HUES48 (cell line): ENCODE results near the gene DCAF12.
"Not testable (repeated sequence)": the region's sequence is repeated elsewhere in the genome, so short reads cannot be mapped to it uniquely, and the experiment has no call there.

ENCODE experiments used
- H3K27ac ChIP-seq: one replicate; pipeline ENCODE4 v1.7.0; 2013; ENCODE audit warnings: low read depth, low read length, inconsistent platforms
- H3K27me3 ChIP-seq: 2 replicates; pipeline ENCODE4 v1.6.1; 2013; ENCODE audit warnings: mild to moderate bottlenecking, low read length; ENCODE audit not compliant: control insufficient read depth, insufficient read depth
- H3K36me3 ChIP-seq: 2 replicates; pipeline ENCODE4 v1.6.1; 2013; ENCODE audit warnings: low read length; ENCODE audit not compliant: control insufficient read depth, insufficient read depth
- H3K4me1 ChIP-seq: 2 replicates; pipeline ENCODE4 v1.6.1; 2013; ENCODE audit warnings: mild to moderate bottlenecking, low read length; ENCODE audit not compliant: control insufficient read depth, insufficient read depth
- H3K4me3 ChIP-seq: 2 replicates; pipeline ENCODE4 v1.5.1; 2013; ENCODE audit warnings: mild to moderate bottlenecking, low read depth, low read length
- H3K9ac ChIP-seq: 2 replicates; pipeline ENCODE4 v1.6.1; 2013; ENCODE audit warnings: mild to moderate bottlenecking, low read depth, low read length, moderate library complexity
- H3K9me3 ChIP-seq: 2 replicates; pipeline ENCODE4 v1.6.1; 2013; ENCODE audit warnings: low read length; ENCODE audit not compliant: control insufficient read depth, insufficient read depth

Gene DCAF12

GRCh38 chr9:34065541-34065940, 61.0 kb downstream of the DCAF12 start:
- H3K27ac ChIP-seq, result no peak overlapping the region
- no peak overlapping the region for H3K4me3 ChIP-seq
- no peaks in the 10 kb centered on the region for H3K36me3 ChIP-seq
- no peaks in the 10 kb centered on the region for H3K4me1 ChIP-seq
- H3K9me3 ChIP-seq, result no peaks in the 10 kb centered on the region
- no peaks in the 10 kb centered on the region for H3K27me3 ChIP-seq
- H3K9ac ChIP-seq, result no peak overlapping the region

- Histone ChIP-seq H3K4me1 (no peaks in the 10 kb centered on the region), H3K9me3 (no peaks in the 10 kb centered on the region), H3K9ac (no peak overlapping the region), H3K27me3 (no peaks in the 10 kb centered on the region), H3K27ac (no peak overlapping the region), H3K4me3 (no peak overlapping the region), H3K36me3 (no peaks in the 10 kb centered on the region)
These were observed 66.5 kb downstream of the DCAF12 start for GRCh38 chr9:34059954-34060353.

GRCh38 chr9:34059281-34059680, 67.2 kb downstream of the DCAF12 start:
- Histone ChIP-seq H3K9ac (no peak overlapping the region), H3K4me3 (no peak overlapping the region), H3K27ac (no peak overlapping the region), H3K4me1 (no peaks in the 10 kb centered on the region), H3K9me3 (no peaks in the 10 kb centered on the region), H3K36me3 (no peaks in the 10 kb centered on the region), H3K27me3 (no peaks in the 10 kb centered on the region)

- peak overlapping the region; percentile 100 for H3K27ac ChIP-seq
- H3K9me3 ChIP-seq, result no peaks in the 10 kb centered on the region
- H3K4me3 ChIP-seq, result peak overlapping the region; percentile 74
- H3K36me3 ChIP-seq, result no peaks in the 10 kb centered on the region
- H3K9ac ChIP-seq, result peak overlapping the region; percentile 97
- peaks cover 17% of the 10 kb centered on the region; the same call in 1 of the 2 replicates for H3K4me1 ChIP-seq
- H3K27me3 ChIP-seq, result no peaks in the 10 kb centered on the region
These were observed 76.7 kb downstream of the DCAF12 start for GRCh38 chr9:34049630-34050384.

GRCh38 chr9:34048727-34049629, 77.5 kb downstream of the DCAF12 start, which contains the start of gene UBAP2:
Gene UBAP2, minus strand, starts transcription at chr9:34048887. Its CDS starts 31,739 bp downstream, at chr9:34017148.
- H3K4me1 ChIP-seq, result peaks cover 17% of the 10 kb centered on the region; the same call in 1 of the 2 replicates
- no peaks in the 10 kb centered on the region for H3K9me3 ChIP-seq
- H3K27ac ChIP-seq, result peak within 1 kb of the TSS; percentile 100

GRCh38 chr9:34047864-34048726, 78.4 kb downstream of the DCAF12 start:
- Histone ChIP-seq H3K4me1 (peaks cover 17% of the 10 kb centered on the region; the same call in 1 of the 2 replicates), H3K27ac (peak overlapping the region; percentile 100), H3K27me3 (no peaks in the 10 kb centered on the region)

More at GRCh38 chr9:34048727-34049629, 77.5 kb downstream of the DCAF12 start, which contains the start of gene UBAP2:
- no peaks in the 10 kb centered on the region for H3K27me3 ChIP-seq
- 0 out of 2 replicates have a peak, but pooled peaks cover 3% of the 10 kb centered on the region for H3K36me3 ChIP-seq
- H3K9ac ChIP-seq, result peak within 1 kb of the TSS; percentile 97
- H3K4me3 ChIP-seq, result peak within 1 kb of the TSS; percentile 74

GRCh38 chr9:34046784-34047379, 79.6 kb downstream of the DCAF12 start:
- Histone ChIP-seq H3K4me3 (peak overlapping the region; percentile 74), H3K36me3 (peaks cover 11% of the 10 kb centered on the region; the same call in 1 of the 2 replicates), H3K4me1 (peaks cover 17% of the 10 kb centered on the region; the same call in 1 of the 2 replicates), H3K27ac (no peak overlapping the region), H3K9me3 (no peaks in the 10 kb centered on the region), H3K9ac (no peak overlapping the region), H3K27me3 (no peaks in the 10 kb centered on the region)

More at GRCh38 chr9:34047864-34048726, 78.4 kb downstream of the DCAF12 start:
- H3K9me3 ChIP-seq, result no peaks in the 10 kb centered on the region
- H3K4me3 ChIP-seq, result peak overlapping the region; percentile 74
- peaks cover 3% of the 10 kb centered on the region; the same call in 1 of the 2 replicates for H3K36me3 ChIP-seq
- H3K9ac ChIP-seq, result peak overlapping the region; percentile 97

GRCh38 chr9:34045903-34046302, 80.6 kb downstream of the DCAF12 start:
- peaks cover 17% of the 10 kb centered on the region; the same call in 1 of the 2 replicates for H3K4me1 ChIP-seq
- no peak overlapping the region for H3K9ac ChIP-seq
- 0 out of 2 replicates have a peak overlapping the region, but pooled peaks have one; percentile 8 for H3K4me3 ChIP-seq
- no peaks in the 10 kb centered on the region for H3K27me3 ChIP-seq
- H3K36me3 ChIP-seq, result peaks cover 12% of the 10 kb centered on the region; the same call in 1 of the 2 replicates
- no peaks in the 10 kb centered on the region for H3K9me3 ChIP-seq
- H3K27ac ChIP-seq, result no peak overlapping the region

GRCh38 chr9:34042074-34042473, 84.4 kb downstream of the DCAF12 start:
- not testable (repeated sequence) for H3K9me3 ChIP-seq, H3K9ac ChIP-seq, H3K27me3 ChIP-seq, H3K4me1 ChIP-seq, H3K4me3 ChIP-seq, H3K27ac ChIP-seq
- H3K36me3 ChIP-seq, result peaks cover 24% of the 10 kb centered on the region

- not testable (repeated sequence) for H3K4me3 ChIP-seq, H3K4me1 ChIP-seq, H3K9me3 ChIP-seq, H3K9ac ChIP-seq, H3K27ac ChIP-seq, H3K27me3 ChIP-seq
- H3K36me3 ChIP-seq, result peaks cover 24% of the 10 kb centered on the region
These were observed 87.6 kb downstream of the DCAF12 start for GRCh38 chr9:34038851-34039250.
